GM10248 (cell line): Measurements from ENCODE around the gene SERPINE2.

Experiments
- CTCF ChIA-PET: fragments of 300-600 bp; sonication (Branson Sonifier 250); formaldehyde crosslinking; extraction: SDS; loops from one replicate; lab custom pipeline; 2021; ENCODE audit warnings: antibody characterized with exemption; lab: Yijun Ruan, JAX
- POLR2A ChIA-PET: fragments of 350-650 bp; sonication (Branson Sonifier 250); formaldehyde crosslinking; extraction: SDS; loops from one replicate; lab custom pipeline; 2020; ENCODE audit warnings: antibody characterized with exemption; lab: Yijun Ruan, JAX
- DNase-seq: peaks from one replicate; pipeline ENCODE4 v3.0.0; 2012; ENCODE audit errors: extremely low spot score
- CTCF ChIP-seq: IDR thresholded peaks from 2 replicates; pipeline ENCODE4 v1.5.1; 2012; ENCODE audit warnings: mild to moderate bottlenecking, low read depth; ENCODE audit errors: extremely low read depth, missing control alignments, control extremely low read depth

Gene SERPINE2

DNA sequence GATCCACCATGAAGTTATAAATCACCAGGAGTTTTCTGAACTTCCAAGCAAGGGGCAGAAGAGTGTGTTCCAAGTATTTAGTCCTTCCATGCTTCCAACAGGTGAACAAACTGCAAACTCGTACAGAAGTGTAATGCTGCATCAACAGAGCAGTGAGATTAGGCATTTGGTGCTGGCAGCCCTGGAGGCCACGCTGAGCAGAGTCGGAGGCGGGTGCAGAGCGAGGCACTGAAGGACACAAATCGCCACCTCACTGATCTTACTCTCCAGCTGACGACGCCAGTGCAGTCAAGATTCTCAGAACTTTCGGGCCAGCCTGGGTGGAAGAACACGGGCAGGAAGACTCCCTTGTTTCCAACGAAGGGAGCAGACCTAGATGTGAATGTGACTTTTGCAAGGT is 39.2 kb downstream of the SERPINE2 start:
- ChIA-PET CTCF (no interaction called here), POLR2A (no interaction called here)
- no peak for TF ChIP-seq CTCF
- no peak for DNase-seq

DNA sequence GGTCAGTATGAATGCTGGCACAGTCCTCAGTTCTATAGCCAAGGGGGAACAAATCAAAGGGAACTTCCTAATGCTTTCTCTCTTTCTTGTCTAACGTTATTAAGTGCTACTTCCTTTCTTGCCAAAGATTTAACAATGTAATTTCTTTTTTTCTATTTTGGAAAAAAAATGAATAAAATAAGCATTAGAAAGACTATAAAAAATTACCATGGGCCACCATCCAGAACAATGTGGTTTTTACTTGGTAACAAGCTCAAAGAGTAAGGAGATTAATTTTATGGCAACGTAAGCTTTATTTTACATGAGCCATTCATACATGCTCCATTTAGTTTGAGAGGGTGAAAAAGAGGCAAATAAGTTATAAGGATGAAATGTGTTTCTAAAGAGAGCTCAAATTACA is 40.1 kb downstream of the SERPINE2 start:
- POLR2A ChIA-PET: no interaction called here
- CTCF ChIA-PET: interaction anchor here (0.9 to 1.7 kb wide), 3 partner anchors 11 to 286 kb away, joined by 3 to 7 read pairs (median 3); no protein-coding TSS in a partner anchor
- DNase-seq: no peak

GRCh38 chr2:223997938-223998337 is 41.1 kb downstream of the SERPINE2 start:
- ChIA-PET POLR2A (no interaction called here), CTCF (interaction anchor here (1.4 to 1.7 kb wide), 2 partner anchors 12 to 28 kb away, joined by 3 to 7 read pairs; no protein-coding TSS in a partner anchor)
- no peak for DNase-seq
- TF ChIP-seq CTCF: no peak

More for the DNA sequence above, 40.1 kb downstream of the SERPINE2 start:
- no peak for TF ChIP-seq CTCF

- no peak for TF ChIP-seq CTCF
- ChIA-PET POLR2A (no interaction called here), CTCF (interaction anchor here (7.9 to 10.7 kb wide), 2 partner anchors 27 to 286 kb away, joined by 115 to 136 read pairs; no protein-coding TSS in a partner anchor)
- no peak for DNase-seq
These were observed 42.7 kb downstream of the SERPINE2 start for GRCh38 chr2:223996391-223996790.

GRCh38 chr2:223995569-223995968 is 43.5 kb downstream of the SERPINE2 start:
- no peak for TF ChIP-seq CTCF
- ChIA-PET CTCF (interaction anchor here (3.0 to 10.7 kb wide), 4 partner anchors 11 to 292 kb away, joined by 12 to 136 read pairs (median 96); no protein-coding TSS in a partner anchor), POLR2A (no interaction called here)
- DNase-seq: no peak

DNA sequence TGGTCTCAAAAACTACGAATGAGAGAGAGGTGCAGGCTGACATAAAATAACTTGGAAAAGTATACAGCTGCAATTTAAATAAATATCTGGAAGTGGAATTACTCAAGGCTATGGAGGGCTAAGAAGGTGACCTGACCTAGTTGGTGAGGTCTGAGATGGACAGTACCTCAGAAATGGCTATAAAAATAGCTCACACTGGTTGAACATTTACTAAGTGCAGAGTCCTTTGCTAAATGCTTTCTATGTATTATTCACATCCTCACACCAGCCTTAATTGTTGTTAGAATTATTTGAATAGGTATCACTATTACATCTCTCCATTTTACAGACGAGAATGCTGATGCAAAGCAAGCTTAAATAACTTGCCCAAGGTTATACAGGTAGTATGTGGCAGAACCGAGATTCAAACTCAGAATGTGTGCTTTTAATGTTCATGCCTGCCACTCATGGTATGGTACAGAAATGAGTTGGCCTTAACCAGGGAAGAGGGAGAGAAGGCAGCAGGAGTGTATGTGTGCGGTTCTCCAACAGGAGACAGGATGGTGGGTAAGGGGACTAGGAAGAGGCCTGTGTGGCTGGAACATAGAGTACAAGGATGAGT is 44.4 kb downstream of the SERPINE2 start:
- DNase-seq: no peak
- POLR2A ChIA-PET: no interaction called here
- CTCF ChIA-PET: interaction anchor here (0.6 to 10.7 kb wide), 17 partner anchors 12 to 784 kb away, joined by 3 to 136 read pairs (median 4); no protein-coding TSS in a partner anchor
- no peak for TF ChIP-seq CTCF
